Stimulated activated naive CD8-positive, alpha-beta T cell treated with anti-CD3 and anti-CD28 coated beads, Interleukin-15, amount 100 ng/mL, for 72 hours (primary cell): ENCODE results near the gene WFDC1.
A peak's percentile ranks its signal among the peaks of the same experiment; 100 is the strongest.

Source experiments
- ATAC-seq: fragments of 150-1000 bp; cut with Tn5 transposase; 2 replicates; pipeline ENCODE4 v1.10.0; 2021; ENCODE audit warnings: mild to moderate bottlenecking, moderate library complexity
- DNase-seq, 2 donors: peaks; one replicate each; pipeline ENCODE4 v3.0.0; 2021 to 2022
- H3K27ac Mint-ChIP-seq, 2 donors: one replicate each; pipeline ENCODE4 v1.8.0; 2022; ENCODE audit warnings: mild to moderate bottlenecking in 2 of 2, mixed read lengths in 2 of 2, moderate library complexity in 2 of 2
- H3K27me3 Mint-ChIP-seq: one replicate; pipeline ENCODE4 v1.8.0; 2022; ENCODE audit warnings: mixed read lengths
- H3K4me1 Mint-ChIP-seq: one replicate; pipeline ENCODE4 v1.8.0; 2022; ENCODE audit warnings: mild to moderate bottlenecking, mixed read lengths
- H3K4me3 Mint-ChIP-seq, 2 donors: one replicate each; pipeline ENCODE4 v1.8.0; 2022; ENCODE audit warnings: mild to moderate bottlenecking in 2 of 2, mixed read lengths in 2 of 2, moderate library complexity in 1 of 2
- H3K9me3 Mint-ChIP-seq, 2 donors: one replicate each; pipeline ENCODE4 v1.8.0; 2022; ENCODE audit warnings: mixed read lengths in 2 of 2

Gene WFDC1

DNA sequence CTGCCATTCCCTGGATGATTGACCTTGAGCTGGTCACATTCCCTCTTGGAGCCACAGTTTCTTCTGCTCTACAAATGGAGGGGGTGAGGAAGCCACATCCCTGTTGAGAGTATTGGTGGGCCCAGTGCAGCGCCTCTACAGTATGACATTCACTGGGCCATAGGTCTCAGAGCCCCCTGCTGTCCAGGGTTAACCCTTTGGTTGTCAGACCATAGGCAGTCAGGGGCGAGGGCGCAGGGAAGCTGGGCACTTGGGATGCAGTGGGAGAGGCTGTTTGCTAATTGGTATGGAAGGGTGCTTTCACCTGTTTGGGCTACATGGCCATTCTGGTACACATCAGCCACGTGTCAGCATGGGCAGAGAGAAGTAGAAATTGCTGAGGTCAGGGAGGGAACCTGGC lies 27.3 kb upstream of the WFDC1 start:
- ATAC-seq (no peak), DNase-seq (no peak)
- Mint-ChIP-seq H3K9me3 (no peaks in the 10 kb centered on the region), H3K4me1 (no peaks in the 10 kb centered on the region), H3K4me3 (no peak overlapping the region), H3K27ac (peak overlapping the region in 1 of 2 donors; percentile 7), H3K27me3 (peaks cover 19% of the 10 kb centered on the region)

DNA sequence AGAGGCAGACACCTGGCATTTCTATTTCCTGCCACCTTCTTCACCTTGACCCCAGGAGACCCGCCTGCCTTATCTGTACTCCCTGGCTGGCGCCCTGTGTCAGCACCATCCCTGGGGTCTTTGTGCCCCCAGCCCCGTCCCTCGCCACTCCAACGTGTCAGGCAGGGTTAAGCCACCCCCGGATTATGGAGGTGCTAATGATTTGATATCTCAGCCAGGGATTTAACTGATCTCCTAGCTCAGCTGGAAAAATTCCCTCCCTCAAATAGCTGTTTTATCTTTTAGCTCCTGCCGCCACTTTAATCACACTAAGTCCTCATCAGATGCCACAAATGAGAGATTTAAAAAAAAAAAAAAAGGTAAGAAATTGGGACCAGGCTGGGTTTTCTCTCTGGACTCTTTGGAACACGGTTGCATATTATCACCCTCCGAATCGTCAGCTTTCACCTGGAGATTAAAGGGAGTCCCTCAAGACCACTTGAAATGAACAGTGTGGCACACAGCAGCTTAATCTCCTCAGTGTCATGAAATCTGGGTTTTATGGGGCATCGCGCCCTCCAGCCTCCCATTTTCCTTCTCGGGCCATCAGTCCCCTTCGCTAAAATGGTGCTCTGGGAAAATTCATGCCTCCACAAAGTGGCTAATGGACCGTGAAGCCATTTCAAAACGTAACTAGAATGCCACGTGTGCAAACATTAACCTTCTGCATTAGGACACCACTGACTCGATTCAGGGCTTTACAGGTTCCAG lies 26.2 kb upstream of the WFDC1 start:
- no peak for ATAC-seq
- H3K4me3 Mint-ChIP-seq = no peak overlapping the region
- no peaks in the 10 kb centered on the region for H3K4me1 Mint-ChIP-seq
- H3K27ac Mint-ChIP-seq = no peak overlapping the region
- H3K27me3 Mint-ChIP-seq = peaks cover 14% of the 10 kb centered on the region
- DNase-seq = no peak
- no peaks in the 10 kb centered on the region for H3K9me3 Mint-ChIP-seq

DNA sequence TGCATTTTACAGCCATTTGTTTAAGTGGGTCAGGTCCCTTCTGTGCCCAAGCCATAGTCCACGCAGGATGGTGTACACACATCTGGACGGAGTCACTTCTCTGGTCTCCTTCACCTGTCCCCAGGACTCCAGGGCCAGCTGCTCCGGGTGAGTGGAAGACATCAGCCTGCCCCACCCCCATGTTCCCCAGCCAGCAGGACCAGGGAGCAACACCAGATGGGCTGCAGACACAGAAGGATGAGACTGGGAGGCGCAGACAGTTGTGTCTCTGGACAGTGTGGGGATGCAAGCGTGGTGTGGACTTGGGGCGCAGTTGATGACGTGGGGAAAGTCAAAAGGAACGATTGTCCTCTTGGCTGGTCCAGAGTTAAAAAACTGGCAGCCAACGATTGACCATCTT lies 24.6 kb upstream of the WFDC1 start:
- no peaks in the 10 kb centered on the region for H3K4me1 Mint-ChIP-seq
- H3K9me3 Mint-ChIP-seq = no peaks in the 10 kb centered on the region
- no peak overlapping the region for H3K27ac Mint-ChIP-seq
- H3K27me3 Mint-ChIP-seq = peaks cover under 1% of the 10 kb centered on the region
- no peak for ATAC-seq
- DNase-seq = no peak
- H3K4me3 Mint-ChIP-seq = no peak overlapping the region

DNA sequence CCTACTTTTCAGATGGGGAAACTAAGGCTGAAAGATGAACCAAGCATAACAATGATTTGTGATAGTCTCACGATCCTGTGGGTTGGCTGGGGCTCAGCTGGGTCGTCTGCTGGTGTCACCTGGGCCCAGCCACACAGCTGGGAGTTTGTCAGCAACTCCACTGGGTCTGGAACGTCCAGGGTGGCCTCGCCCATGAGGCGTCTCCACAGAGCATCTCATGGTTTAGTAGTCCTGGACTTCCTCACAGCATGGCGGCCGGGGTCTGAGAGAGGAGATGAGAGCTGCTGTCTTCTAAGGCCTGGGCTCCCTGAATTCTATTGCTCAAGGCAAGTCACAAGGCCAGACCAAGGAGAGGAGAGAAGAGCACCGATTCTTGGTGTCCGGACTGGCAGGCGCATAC lies 24.1 kb upstream of the WFDC1 start:
- peak overlapping the region in 1 of 2 donors; percentile 9 for H3K27ac Mint-ChIP-seq
- H3K9me3 Mint-ChIP-seq = no peaks in the 10 kb centered on the region
- no peaks in the 10 kb centered on the region for H3K4me1 Mint-ChIP-seq
- H3K27me3 Mint-ChIP-seq = no peaks in the 10 kb centered on the region
- no peak overlapping the region for H3K4me3 Mint-ChIP-seq
- ATAC-seq (no peak), DNase-seq (no peak)

DNA sequence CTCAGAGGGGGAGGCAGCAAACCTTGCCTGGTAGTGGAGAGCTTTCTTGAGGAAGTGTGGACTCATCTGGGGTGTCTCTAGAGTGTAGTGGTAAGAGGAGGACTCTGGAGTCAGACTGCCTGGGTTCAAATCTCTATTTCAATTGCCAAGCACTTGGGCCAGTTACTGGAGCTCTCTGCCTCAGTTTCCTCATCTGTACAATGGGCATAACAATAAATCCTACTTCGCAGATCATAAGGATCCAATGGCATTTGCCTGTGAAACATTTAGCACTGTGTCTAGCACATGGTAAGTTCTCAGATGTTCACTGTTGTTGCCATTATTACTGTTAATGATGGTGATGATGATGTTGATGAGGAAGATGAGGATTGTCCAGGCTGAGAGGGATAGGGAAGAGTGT lies 23.6 kb upstream of the WFDC1 start:
- Mint-ChIP-seq H3K27ac (no peak overlapping the region), H3K4me1 (no peaks in the 10 kb centered on the region)
- no peak for DNase-seq

DNA sequence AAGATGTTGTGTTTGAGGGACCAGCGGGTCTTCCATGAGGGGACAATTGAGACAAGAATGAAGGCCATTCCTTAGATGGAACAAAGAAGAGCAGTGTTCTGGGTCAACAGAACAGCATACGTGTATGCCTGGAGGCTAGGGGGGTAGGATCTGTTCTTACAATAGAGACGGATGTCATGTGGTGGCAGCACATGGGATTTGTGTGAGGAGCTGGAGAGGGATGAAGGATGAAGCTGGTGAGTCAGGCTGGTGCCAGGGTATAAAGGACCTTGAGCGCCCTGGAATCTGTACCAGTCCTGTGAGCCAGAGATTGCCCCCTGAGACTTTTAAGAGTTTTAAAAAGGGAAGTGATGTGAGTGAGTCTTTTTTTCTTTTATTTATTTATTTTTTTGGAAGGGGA lies 22.8 kb upstream of the WFDC1 start:
- Mint-ChIP-seq H3K4me1 (no peaks in the 10 kb centered on the region), H3K27me3 (no peaks in the 10 kb centered on the region), H3K4me3 (no peak overlapping the region), H3K27ac (no peak overlapping the region), H3K9me3 (no peaks in the 10 kb centered on the region)
- ATAC-seq (no peak), DNase-seq (no peak)

More for the DNA sequence above, 23.6 kb upstream of the WFDC1 start:
- H3K9me3 Mint-ChIP-seq = no peaks in the 10 kb centered on the region
- H3K27me3 Mint-ChIP-seq = no peaks in the 10 kb centered on the region
- ATAC-seq = no peak
- H3K4me3 Mint-ChIP-seq = no peak overlapping the region

DNA sequence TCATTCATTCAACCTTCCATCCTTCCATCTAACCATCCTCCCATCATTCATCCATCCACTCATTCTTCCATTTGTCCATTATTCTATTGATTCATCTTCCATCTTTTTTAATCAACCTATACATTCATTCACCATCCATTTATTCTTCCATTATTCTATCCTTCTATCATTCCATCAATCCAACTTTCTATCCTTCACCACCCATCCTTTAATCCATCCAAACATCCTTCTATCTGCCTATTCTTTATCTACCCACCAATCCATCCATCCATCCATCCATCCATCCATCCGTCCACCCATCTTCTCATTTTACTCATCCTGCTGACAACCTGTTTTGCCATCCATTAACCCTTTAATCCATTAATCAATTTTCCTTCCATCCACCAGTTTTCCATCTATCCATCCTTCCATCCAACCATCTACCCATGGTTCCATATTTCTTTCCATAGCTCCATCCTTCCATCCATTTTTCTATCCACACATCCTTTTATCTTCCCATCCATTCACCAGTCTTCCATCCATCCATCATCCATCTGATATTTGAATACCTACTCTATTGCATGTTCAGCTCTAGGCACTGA lies 21.8 kb upstream of the WFDC1 start:
- H3K27me3 Mint-ChIP-seq = no peaks in the 10 kb centered on the region
- no peak overlapping the region for H3K27ac Mint-ChIP-seq
- DNase-seq (no peak), ATAC-seq (no peak)
- H3K9me3 Mint-ChIP-seq = no peaks in the 10 kb centered on the region
- H3K4me3 Mint-ChIP-seq = no peak overlapping the region
- no peaks in the 10 kb centered on the region for H3K4me1 Mint-ChIP-seq

DNA sequence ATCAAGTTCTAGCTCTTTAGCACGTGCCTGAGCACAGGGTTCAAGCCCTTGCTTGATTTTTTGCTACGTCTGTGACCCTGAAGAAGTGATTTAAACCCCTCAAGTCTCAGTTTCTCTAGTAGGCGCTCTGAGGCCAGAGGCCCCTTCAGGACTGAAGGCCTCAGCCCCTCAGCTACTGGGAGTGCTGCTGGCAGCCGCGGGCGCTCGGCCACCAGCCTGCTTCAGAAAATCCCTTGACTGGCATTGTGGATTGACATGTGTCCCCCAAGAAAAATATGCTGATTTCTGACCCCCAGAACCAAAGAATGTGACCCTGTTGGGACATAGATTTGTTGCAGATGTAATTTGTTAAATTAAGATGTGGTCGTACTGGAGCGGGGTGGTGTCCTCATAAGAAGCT lies 20.2 kb upstream of the WFDC1 start:
- ATAC-seq (no peak), DNase-seq (no peak)
- Mint-ChIP-seq H3K9me3 (no peaks in the 10 kb centered on the region), H3K4me1 (no peaks in the 10 kb centered on the region), H3K4me3 (no peak overlapping the region), H3K27me3 (no peaks in the 10 kb centered on the region), H3K27ac (no peak overlapping the region)

DNA sequence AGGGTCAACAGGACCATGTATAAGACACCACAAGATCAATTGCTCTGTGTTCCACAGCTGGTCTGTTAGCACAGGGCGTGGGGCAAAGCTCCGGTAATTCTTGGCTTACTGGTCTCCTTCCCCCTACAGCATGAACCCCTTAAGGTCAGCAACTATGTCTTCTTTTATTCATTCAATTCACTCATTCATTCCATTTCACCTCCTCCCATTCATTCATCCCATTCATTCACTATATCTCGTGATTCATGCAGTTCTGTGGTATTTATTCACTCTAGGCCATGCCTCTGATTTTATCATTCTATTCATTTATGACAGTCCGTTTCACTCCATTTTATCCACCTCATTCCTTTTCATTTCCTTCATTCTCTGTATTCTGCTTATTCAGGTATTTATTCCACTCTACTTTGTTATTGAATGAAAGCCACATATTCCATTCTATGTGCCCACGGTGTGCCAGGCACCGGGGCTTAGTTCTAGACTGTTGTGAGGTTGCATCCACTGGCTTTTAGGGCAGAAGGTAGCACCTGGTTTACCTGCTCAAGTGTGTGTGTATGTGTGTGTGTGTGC lies 19.0 kb upstream of the WFDC1 start:
- H3K27ac Mint-ChIP-seq = no peak overlapping the region
- H3K4me3 Mint-ChIP-seq = no peak overlapping the region
- H3K4me1 Mint-ChIP-seq = no peaks in the 10 kb centered on the region
- DNase-seq (no peak), ATAC-seq (no peak)
- H3K9me3 Mint-ChIP-seq = no peaks in the 10 kb centered on the region
- no peaks in the 10 kb centered on the region for H3K27me3 Mint-ChIP-seq

DNA sequence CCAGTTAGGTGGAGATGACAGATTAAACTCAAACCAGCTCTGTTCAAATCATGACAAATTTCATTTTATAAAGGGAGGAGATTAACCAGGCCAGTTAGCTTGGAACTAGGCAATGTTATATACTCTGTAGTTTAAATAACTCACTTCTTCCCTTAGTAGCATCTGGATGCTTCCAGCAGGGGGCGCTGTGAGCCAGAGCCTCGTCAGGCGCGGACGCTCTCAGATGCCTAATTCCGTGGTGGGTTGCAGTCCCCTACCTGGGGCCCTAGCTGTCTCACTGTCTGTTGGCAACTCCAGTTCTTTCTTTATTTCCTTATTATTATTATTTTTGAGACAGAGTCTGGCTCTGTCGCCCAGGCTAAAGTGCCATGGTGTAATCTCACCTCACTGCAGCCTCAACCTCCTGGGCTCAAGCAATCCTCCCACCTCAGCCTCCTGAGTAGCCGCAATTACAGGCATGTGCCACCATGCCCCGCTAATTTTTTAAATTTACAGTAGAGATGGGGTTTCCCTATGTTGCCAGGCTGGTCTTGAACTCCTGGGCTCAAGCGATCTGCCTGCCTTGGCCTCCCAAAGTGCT lies 17.3 kb upstream of the WFDC1 start:
- Mint-ChIP-seq H3K27me3 (no peaks in the 10 kb centered on the region), H3K27ac (no peak overlapping the region), H3K4me3 (no peak overlapping the region), H3K4me1 (no peaks in the 10 kb centered on the region), H3K9me3 (no peaks in the 10 kb centered on the region)
- ATAC-seq (peak; percentile 84), DNase-seq (peak; percentile 61 to 62)

DNA sequence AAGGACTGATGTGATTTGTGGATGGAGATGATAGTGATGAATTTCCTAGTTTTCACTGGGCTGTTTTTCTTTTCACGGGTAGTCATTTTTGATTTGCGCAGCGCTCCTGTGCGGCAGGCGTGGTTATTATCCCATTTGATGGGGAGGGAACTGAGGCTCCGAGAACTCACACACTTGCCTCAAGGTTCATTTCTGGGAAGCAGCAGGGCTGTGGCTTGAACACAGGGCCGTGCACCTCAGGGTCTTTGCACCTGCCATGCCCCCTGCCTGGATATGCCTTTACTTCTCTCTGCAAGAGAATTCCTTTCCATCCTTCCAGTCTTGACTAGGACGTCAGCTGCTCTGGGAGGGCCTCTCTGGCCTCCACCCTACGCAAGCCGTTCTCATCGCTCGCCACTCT lies 16.3 kb upstream of the WFDC1 start:
- H3K27ac Mint-ChIP-seq = no peak overlapping the region
- H3K9me3 Mint-ChIP-seq = no peaks in the 10 kb centered on the region
- H3K27me3 Mint-ChIP-seq = peaks cover 4% of the 10 kb centered on the region
- no peak overlapping the region for H3K4me3 Mint-ChIP-seq
- ATAC-seq (no peak), DNase-seq (no peak)
- no peaks in the 10 kb centered on the region for H3K4me1 Mint-ChIP-seq

DNA sequence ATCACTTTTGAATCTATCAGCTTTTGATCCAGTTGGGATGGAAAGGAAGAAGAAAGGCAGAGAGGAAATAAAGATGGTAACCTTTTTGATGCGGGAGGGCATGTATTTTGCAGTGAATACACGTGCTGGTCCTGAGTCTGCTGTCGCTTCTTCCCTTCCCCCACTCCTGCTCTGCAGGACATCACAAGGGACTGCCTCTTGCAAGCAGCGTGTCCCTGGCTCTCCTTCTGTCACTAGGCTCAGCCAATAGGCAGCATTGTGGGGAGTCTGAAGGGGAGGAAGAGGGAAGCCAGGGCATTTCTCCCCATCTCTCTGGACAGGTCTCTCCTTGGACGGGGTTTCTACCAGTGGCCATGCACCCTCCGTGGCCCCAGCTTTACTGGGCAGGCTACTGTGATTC lies 15.7 kb upstream of the WFDC1 start:
- DNase-seq (no peak), ATAC-seq (no peak)
- H3K4me1 Mint-ChIP-seq = no peaks in the 10 kb centered on the region
- H3K4me3 Mint-ChIP-seq = no peak overlapping the region
- H3K27ac Mint-ChIP-seq = no peak overlapping the region
- H3K27me3 Mint-ChIP-seq = peaks cover 9% of the 10 kb centered on the region
- no peaks in the 10 kb centered on the region for H3K9me3 Mint-ChIP-seq

DNA sequence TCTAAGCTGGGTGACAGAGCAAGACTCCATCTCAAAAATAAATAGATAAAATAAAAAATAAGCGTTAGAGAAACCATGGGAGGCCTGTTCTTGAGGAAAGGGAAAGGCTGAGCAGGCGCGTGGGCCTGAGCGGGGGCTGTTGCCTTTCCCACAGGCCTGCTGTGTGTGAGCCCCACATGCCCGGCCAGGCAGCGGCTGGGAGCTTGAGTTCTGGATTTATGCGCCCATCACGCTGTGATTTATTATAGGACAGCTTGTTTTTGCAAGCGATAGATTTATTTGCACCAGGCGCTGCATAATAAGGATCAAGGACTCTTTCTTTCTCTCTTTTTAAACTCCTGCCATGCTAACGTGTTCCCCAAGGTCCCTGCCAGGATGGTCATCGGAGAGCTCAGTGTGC lies 14.8 kb upstream of the WFDC1 start:
- no peak overlapping the region for H3K4me3 Mint-ChIP-seq
- ATAC-seq (no peak), DNase-seq (no peak)
- H3K27ac Mint-ChIP-seq = no peak overlapping the region
- peaks cover 9% of the 10 kb centered on the region for H3K27me3 Mint-ChIP-seq
- H3K4me1 Mint-ChIP-seq = no peaks in the 10 kb centered on the region
- H3K9me3 Mint-ChIP-seq = no peaks in the 10 kb centered on the region

DNA sequence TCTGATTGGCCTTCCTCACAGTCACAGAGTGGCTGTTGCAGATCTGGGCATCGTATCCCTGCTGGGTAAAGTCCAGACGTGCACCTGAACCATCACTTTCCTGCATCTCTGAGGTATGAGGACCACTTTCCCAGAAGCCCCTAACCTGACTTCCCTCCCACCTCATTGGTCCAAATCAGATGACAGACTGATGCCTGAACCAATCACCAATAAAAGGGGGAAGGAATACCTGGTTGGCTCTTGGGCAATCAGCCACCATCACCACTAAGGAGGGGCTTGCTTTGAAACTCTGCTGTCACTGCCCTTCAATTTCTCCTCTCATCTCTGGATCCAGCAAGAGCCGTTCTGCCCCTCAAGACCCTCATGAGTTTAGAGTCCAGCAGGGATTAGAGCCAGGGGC lies 13.6 kb upstream of the WFDC1 start:
- H3K27ac Mint-ChIP-seq = no peak overlapping the region
- ATAC-seq (no peak), DNase-seq (no peak)
- peaks cover 9% of the 10 kb centered on the region for H3K27me3 Mint-ChIP-seq
- no peaks in the 10 kb centered on the region for H3K9me3 Mint-ChIP-seq
- no peak overlapping the region for H3K4me3 Mint-ChIP-seq
- H3K4me1 Mint-ChIP-seq = no peaks in the 10 kb centered on the region

DNA sequence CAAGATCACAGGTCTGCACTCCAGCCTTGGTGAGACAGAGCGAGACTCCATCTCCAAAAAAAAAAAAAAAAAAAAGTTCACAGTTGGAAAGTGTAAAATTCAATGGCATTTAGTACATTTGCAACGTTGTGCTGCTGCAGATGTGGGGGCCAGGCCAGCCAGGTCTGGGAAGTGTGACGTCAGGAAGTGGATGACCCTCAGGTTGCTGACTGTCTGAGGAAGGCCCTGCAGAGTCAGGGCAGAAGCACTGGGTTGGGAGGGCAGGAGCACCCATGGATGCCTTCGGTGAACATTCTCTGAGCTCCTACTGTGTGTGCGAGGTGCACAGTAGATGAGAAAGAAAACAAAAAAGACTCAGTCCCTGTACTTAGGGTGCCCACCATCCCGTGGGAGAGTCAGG lies 12.1 kb upstream of the WFDC1 start:
- Mint-ChIP-seq H3K4me1 (no peaks in the 10 kb centered on the region), H3K27me3 (peaks cover 9% of the 10 kb centered on the region), H3K4me3 (no peak overlapping the region), H3K27ac (no peak overlapping the region), H3K9me3 (no peaks in the 10 kb centered on the region)
- ATAC-seq (no peak), DNase-seq (no peak)

DNA sequence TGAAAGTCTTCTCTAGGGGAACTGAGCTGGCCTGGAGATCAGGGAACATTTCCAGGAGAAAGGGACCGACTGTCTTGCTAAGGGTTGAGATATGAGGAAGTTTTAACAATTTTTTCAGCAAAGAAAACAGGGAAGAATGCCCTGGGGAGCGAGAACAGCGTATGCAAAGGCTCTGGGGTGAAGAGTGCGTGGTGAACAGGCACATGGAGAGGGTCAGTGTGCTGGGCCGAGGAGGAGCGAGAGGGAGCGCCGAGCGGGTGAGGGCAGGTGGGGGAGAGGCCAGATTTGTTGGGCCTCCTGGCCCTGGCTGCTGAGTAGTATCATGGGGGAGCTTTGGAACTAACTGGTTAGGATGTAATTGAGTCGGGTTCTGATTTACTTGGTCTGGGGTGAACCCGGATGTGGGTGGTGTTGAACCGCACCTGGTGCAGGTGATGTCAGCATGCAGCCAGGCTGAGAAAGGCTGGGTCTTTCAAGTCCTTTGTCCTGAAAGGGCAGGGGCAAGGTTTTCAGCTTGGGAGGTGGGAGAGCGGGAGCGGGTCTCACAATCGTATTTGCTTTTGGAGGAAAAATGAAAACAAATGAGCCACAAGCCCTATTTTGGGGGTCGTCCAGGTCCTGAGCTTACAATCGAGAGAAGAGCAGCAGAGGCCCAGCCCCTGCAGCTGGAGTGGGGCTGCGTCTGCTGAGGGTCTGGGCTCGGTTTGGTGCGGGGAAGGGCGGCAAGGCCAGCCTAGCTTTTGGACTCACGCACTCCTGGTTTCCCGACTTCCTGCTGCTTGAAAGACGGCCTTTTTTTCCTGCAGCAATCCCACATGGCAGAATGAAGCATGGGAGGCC lies 11.1 kb upstream of the WFDC1 start:
- DNase-seq (no peak), ATAC-seq (no peak)
- Mint-ChIP-seq H3K27ac (no peak overlapping the region), H3K27me3 (peaks cover 11% of the 10 kb centered on the region), H3K4me3 (no peak overlapping the region), H3K4me1 (no peaks in the 10 kb centered on the region), H3K9me3 (no peaks in the 10 kb centered on the region)
